ENCODE data around the gene RBFOX2.

The RBFOX2 gene

DNA sequence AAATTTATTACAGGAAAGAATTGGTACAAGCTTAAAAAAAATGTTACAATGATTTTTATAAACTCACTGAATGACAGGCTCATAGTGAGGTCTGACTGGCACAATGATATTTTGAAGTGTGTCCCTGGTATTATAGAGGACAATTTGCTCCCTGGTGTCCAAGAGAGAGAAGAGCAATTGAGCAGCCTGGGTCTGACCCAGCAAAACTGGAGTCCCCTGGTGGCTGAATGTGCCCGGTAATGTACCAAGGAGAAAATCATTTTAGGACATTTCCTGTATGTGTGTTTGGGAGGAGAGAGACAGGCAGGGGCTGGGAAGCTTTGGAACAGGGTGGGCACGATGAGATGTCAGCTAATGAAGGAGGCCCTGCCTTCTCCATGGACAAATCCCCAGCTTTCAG lies 185.7 kb downstream of the RBFOX2 start:
- TF ChIP-seq, protein P1, sequence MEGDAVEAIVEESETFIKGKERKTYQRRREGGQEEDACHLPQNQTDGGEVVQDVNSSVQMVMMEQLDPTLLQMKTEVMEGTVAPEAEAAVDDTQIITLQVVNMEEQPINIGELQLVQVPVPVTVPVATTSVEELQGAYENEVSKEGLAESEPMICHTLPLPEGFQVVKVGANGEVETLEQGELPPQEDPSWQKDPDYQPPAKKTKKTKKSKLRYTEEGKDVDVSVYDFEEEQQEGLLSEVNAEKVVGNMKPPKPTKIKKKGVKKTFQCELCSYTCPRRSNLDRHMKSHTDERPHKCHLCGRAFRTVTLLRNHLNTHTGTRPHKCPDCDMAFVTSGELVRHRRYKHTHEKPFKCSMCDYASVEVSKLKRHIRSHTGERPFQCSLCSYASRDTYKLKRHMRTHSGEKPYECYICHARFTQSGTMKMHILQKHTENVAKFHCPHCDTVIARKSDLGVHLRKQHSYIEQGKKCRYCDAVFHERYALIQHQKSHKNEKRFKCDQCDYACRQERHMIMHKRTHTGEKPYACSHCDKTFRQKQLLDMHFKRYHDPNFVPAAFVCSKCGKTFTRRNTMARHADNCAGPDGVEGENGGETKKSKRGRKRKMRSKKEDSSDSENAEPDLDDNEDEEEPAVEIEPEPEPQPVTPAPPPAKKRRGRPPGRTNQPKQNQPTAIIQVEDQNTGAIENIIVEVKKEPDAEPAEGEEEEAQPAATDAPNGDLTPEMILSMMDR (IDR thresholded peaks at IDR 0.05; ENCODE audit: insufficient read depth, low read length, poor library complexity, severe bottlenecking): peak; percentile 51
- no peak for DNase-seq (ENCODE audit: extremely low read depth, insufficient read length)
- no peaks in the 10 kb centered on the region for H3K36me3 ChIP-seq (ENCODE audit: control insufficient read depth, insufficient read depth, low read length)
- no peak overlapping the region for H3K4me3 ChIP-seq (replicated peaks; ENCODE audit: low read depth, low read length)
- H3K27me3 ChIP-seq (replicated peaks; ENCODE audit: control insufficient read depth, insufficient read depth, low read length): peaks cover 2% of the 10 kb centered on the region; the same call in 1 of the 2 replicates

DNA sequence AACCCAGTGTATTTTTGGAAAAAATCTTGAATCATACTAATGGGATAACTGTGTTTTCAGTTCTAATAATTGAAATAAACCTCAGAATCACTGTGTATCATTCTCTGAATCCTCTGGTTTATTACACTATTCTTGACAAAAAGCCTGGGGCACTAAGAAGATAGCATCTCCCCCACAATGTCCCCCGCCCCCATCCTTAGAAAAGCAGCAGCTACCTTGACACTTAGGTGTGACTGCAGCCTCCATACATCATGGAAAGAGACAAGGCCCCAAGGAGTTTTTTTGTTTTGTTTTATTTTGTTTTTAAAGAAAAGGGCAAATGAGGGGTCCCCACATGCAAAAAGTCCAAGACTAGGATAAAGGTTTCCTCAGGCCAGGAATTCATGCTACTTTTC lies 186.1 kb downstream of the RBFOX2 start:
- Histone ChIP-seq H3K27me3 (replicated peaks; ENCODE audit: control insufficient read depth, insufficient read depth, low read length) (peaks cover 2% of the 10 kb centered on the region; the same call in 1 of the 2 replicates), H3K36me3 (ENCODE audit: control insufficient read depth, insufficient read depth, low read length) (no peaks in the 10 kb centered on the region), H3K4me3 (replicated peaks; ENCODE audit: low read depth, low read length) (no peak overlapping the region)
- no peak for DNase-seq (ENCODE audit: extremely low read depth, insufficient read length)
- TF ChIP-seq, protein P1 (IDR thresholded peaks at IDR 0.05; ENCODE audit: insufficient read depth, low read length, poor library complexity, severe bottlenecking): no peak

GRCh38 chr22:35841907-35842518 lies 186.6 kb downstream of the RBFOX2 start:
- no peak for DNase-seq (ENCODE audit: extremely low read depth, insufficient read length)
- TF ChIP-seq, protein P1 (IDR thresholded peaks at IDR 0.05; ENCODE audit: insufficient read depth, low read length, poor library complexity, severe bottlenecking): no peak
- Histone ChIP-seq H3K36me3 (ENCODE audit: control insufficient read depth, insufficient read depth, low read length) (no peaks in the 10 kb centered on the region), H3K27me3 (replicated peaks; ENCODE audit: control insufficient read depth, insufficient read depth, low read length) (peaks cover 2% of the 10 kb centered on the region; the same call in 1 of the 2 replicates), H3K4me3 (replicated peaks; ENCODE audit: low read depth, low read length) (no peak overlapping the region)

- TF ChIP-seq, protein P1 (IDR thresholded peaks at IDR 0.05; ENCODE audit: insufficient read depth, low read length, poor library complexity, severe bottlenecking): no peak
- H3K4me3 ChIP-seq (replicated peaks; ENCODE audit: low read depth, low read length): no peak overlapping the region
- peaks cover 2% of the 10 kb centered on the region; the same call in 1 of the 2 replicates for H3K27me3 ChIP-seq (replicated peaks; ENCODE audit: control insufficient read depth, insufficient read depth, low read length)
- DNase-seq (ENCODE audit: extremely low read depth, insufficient read length): no peak
- no peaks in the 10 kb centered on the region for H3K36me3 ChIP-seq (ENCODE audit: control insufficient read depth, insufficient read depth, low read length)
These were observed 188.3 kb downstream of the RBFOX2 start for GRCh38 chr22:35840302-35840739.

GRCh38 chr22:35839841-35840301 lies 188.8 kb downstream of the RBFOX2 start:
- H3K36me3 ChIP-seq (ENCODE audit: control insufficient read depth, insufficient read depth, low read length): no peaks in the 10 kb centered on the region
- TF ChIP-seq, protein P1 (IDR thresholded peaks at IDR 0.05; ENCODE audit: insufficient read depth, low read length, poor library complexity, severe bottlenecking): no peak
- DNase-seq (ENCODE audit: extremely low read depth, insufficient read length): no peak
- H3K27me3 ChIP-seq (replicated peaks; ENCODE audit: control insufficient read depth, insufficient read depth, low read length): peaks cover 2% of the 10 kb centered on the region; the same call in 1 of the 2 replicates
- no peak overlapping the region for H3K4me3 ChIP-seq (replicated peaks; ENCODE audit: low read depth, low read length)
